ENCODE results near the gene CSTA. TPM values are rescaled to one million over a fixed set of nuclear protein-coding genes. Genes with fewer than 3 reads are reported as not detected.

Gene CSTA
- total and polyA plus RNA-seq, 2 of the 8 experiments (the other 6 are each of a cell fraction or from before 2014, with no cell fraction given), result not detected

DNA sequence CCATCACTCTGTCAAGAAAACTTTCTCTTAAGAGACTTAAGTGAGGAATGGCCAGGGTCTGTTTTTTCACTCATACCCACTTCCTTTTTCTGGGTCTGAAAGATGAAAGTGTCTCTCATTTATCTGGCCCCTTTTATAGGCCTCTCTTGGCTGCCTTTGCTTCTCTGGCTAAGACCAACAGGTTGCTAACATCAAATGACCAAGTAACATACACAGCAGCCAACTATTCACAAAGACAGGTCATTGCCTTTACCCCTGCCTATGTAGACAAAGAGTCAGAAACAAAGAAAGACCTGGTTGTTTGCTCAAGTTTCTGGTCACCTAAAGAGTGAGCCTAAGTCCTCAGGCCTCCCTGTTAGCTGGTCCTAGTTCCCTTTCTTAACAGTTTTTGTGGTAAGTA, 24.0 kb upstream of the CSTA start (continued):
- no peak for TF ChIP-seq RBBP5 (IDR thresholded peaks at IDR 0.05; ENCODE audit: borderline replicate concordance, low read depth, low read length)

Measured in H1 (cell line).